K562 (cell line): ENCODE results near the gene MOSPD3. TPM values are rescaled to one million over a fixed set of nuclear protein-coding genes. Genes with fewer than 3 reads are reported as not detected.

Experiments used
- CBFB ChIP-seq: sonication (generic); formaldehyde crosslinking; IDR thresholded peaks from 2 replicates; pipeline ENCODE4 v1.4.0; 2020; ENCODE audit warnings: mild to moderate bottlenecking, missing genetic modification reagents
- CREM ChIP-seq: IDR thresholded peaks from 2 replicates; pipeline ENCODE4 v1.6.1; 2014; ENCODE audit warnings: antibody characterized with exemption, low read depth
- EGR1 ChIP-seq: fragments of 450-650 bp; conservative IDR thresholded peaks from 2 replicates; pipeline ENCODE4 v1.6.1; 2017; ENCODE audit warnings: mild to moderate bottlenecking
- ETV1 ChIP-seq: fragments of 450-650 bp; conservative IDR thresholded peaks from 2 replicates; pipeline ENCODE4 v1.6.1; 2016; ENCODE audit warnings: missing genetic modification characterization, control low read depth, low read depth, missing compliant biosample characterization
- NFRKB ChIP-seq: fragments of 450-650 bp; IDR thresholded peaks from 2 replicates; pipeline ENCODE4 v1.6.1; 2016; ENCODE audit warnings: low read depth
- NR1H2 ChIP-seq: sonication (generic); formaldehyde crosslinking; IDR thresholded peaks from 2 replicates; pipeline ENCODE4 v1.4.0; 2020; ENCODE audit warnings: mild to moderate bottlenecking, missing genetic modification reagents
- RBFOX2 ChIP-seq: fragments of 200-400 bp; formaldehyde crosslinking; IDR thresholded peaks from 2 replicates; pipeline ENCODE4 v1.6.1; 2017; ENCODE audit warnings: low read depth, mild to moderate bottlenecking, low read length, moderate library complexity
- RBM39 ChIP-seq: fragments of 200-400 bp; formaldehyde crosslinking; optimal IDR thresholded peaks from 2 replicates; pipeline ENCODE3; 2018; ENCODE audit warnings: low read depth, low read length
- REST ChIP-seq, 2 experiments: fragments of 450-650 bp; formaldehyde crosslinking in 1 of 2; IDR thresholded peaks; 2 replicates each; pipeline versions ENCODE4 v1.4.0 to v1.6.1; 2014 to 2020; ENCODE audit warnings: mild to moderate bottlenecking in 2 of 2, borderline replicate concordance in 1 of 2, low read depth in 1 of 2
- SPI1 ChIP-seq: IDR thresholded peaks from 2 replicates; pipeline ENCODE4 v1.6.1; 2011; ENCODE audit warnings: low read depth, low read length, control low read depth, borderline replicate concordance
- TCF3 ChIP-seq: sonication (generic); formaldehyde crosslinking; IDR thresholded peaks from 2 replicates; pipeline ENCODE4 v1.4.0; 2020; ENCODE audit warnings: mild to moderate bottlenecking, missing genetic modification reagents
- TOE1 ChIP-seq, 2 experiments: fragments of 450-650 bp in 1 of 2; sonication (generic) in 1 of 2; formaldehyde crosslinking in 1 of 2; IDR thresholded peaks; 2 replicates each; pipeline versions ENCODE4 v1.7.1 to v1.8.0; 2016 to 2022; ENCODE audit warnings: borderline replicate concordance in 2 of 2, mild to moderate bottlenecking in 2 of 2, antibody characterized with exemption in 1 of 2, inconsistent platforms in 1 of 2, low read depth in 1 of 2, missing genetic modification reagents in 1 of 2, moderate library complexity in 1 of 2
- ZFX ChIP-seq: sonication (generic); formaldehyde crosslinking; IDR thresholded peaks from 2 replicates; pipeline ENCODE4 v1.8.0; 2022; ENCODE audit warnings: mild to moderate bottlenecking, missing genetic modification reagents, moderate library complexity
- ZNF511 ChIP-seq: sonication (generic); formaldehyde crosslinking; IDR thresholded peaks from 2 replicates; pipeline ENCODE4 v1.8.0; 2022; ENCODE audit warnings: mild to moderate bottlenecking, missing genetic modification reagents
- ZNF584 ChIP-seq: fragments of 200-800 bp; sonication (Bioruptor generic); IDR thresholded peaks from 2 replicates; pipeline ENCODE4 v1.6.1; 2016; ENCODE audit warnings: low read depth, mild to moderate bottlenecking, missing genetic modification characterization, missing compliant biosample characterization
- polyA plus RNA-seq, 8 experiments: library from polyadenylated mRNA; depleted of rRNA in 4 of 8; stranded (reverse) in 5 of 8; unstranded in 3 of 8; fragments of >200 nt; fragmentation: Nextera tagmentation in 2 of 8; fragmentation: Illumina TruSeq in 1 of 8; extraction: Ambion mirVana in 2 of 8; extraction: Trizol in 1 of 8; gene quantifications; 2 replicates each; pipeline versions ENCODE4 v1.2.1 to v1.2.3, GENCODE V29; 2011 to 2014; ENCODE audit warnings: inconsistent platforms in 1 of 8, missing spikeins in 1 of 8
- total RNA-seq, 7 experiments: library from RNA; depleted of rRNA in 6 of 7; stranded (reverse); fragments of >200 nt in 6 of 7; fragmentation: Illumina TruSeq in 2 of 7; extraction: Trizol in 2 of 7; gene quantifications; 2 replicates each; pipeline versions ENCODE4 v1.2.1 to v1.2.3, GENCODE V29; 2011 to 2021; ENCODE audit warnings: low replicate concordance in 1 of 7
- TF ChIP-seq, protein P1 (sequence below): fragments of 250-450 bp; sonication (Bioruptor Pico); IDR thresholded peaks from 2 replicates; pipeline ENCODE4 v1.8.0; 2021; ENCODE audit warnings: borderline replicate concordance, mild to moderate bottlenecking, moderate library complexity; ENCODE audit not compliant: poor library complexity, severe bottlenecking

Gene MOSPD3
- total and polyA plus RNA-seq, 9 of the 15 experiments (the other 6 are each of a cell fraction or from before 2014, with no cell fraction given) = 1.4 to 32.1 (median 7.3) TPM

DNA sequence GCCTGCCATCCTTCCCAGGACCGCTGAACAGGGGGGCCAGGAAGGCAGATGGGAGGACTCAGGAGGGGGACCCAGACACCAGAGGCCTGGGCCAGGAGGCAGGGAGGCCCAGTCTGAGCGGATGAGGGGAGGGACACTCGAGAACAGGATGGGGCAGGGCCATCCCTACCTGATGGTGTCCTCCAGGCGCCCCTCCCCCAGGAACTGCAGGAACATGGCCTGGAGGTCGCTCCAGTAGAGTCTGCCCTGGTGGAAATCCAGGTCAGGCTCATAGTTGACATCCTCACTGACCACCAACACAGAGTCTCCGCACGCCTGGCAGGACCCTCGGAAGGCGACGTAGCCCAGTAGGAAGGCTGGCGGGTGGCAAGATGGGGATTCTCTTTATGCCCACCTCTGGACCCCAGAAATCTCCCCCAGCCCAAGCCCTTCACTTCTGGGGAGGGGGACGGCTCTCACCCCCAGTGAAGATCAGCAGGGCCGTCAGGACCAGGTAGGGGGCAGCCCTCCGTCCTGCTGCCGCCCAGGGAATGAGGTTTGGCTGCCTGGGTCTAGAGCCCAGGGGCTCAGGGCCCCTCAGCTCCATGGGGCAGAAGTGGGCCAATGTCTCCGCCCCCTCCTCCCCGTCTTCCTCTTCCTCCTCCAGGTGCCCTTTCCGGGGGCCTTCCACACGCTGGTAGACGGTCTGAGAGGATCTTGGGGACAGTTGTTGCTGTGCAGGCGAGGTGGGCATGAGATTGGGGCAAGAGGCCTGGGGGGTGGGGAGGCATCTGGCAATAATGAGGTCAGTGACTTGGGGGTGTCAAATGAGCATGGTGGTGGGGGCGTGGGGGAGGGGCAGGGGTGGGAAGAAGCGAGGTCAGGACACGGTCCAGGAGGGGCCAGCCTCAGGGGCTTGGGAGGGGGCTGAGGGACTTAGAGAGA is 28.4 kb downstream of the MOSPD3 start (continued):
- no peak for TF ChIP-seq REST (IDR thresholded peaks at IDR 0.05; ENCODE audit: borderline replicate concordance)
- TF ChIP-seq REST (CRISPR knock-in tag; IDR thresholded peaks at IDR 0.05; ENCODE audit: low read depth) = 0 out of 2 replicates have a peak, but pooled peaks have one; percentile 69
- 0 out of 2 replicates have a peak, but pooled peaks have one; percentile 35 for TF ChIP-seq ETV1
- peak; percentile 79 for TF ChIP-seq RBFOX2
- TF ChIP-seq, protein P1, sequence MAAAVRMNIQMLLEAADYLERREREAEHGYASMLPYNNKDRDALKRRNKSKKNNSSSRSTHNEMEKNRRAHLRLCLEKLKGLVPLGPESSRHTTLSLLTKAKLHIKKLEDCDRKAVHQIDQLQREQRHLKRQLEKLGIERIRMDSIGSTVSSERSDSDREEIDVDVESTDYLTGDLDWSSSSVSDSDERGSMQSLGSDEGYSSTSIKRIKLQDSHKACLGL = no peak
- TF ChIP-seq CBFB = peak; percentile 47; the same call in 1 of the 2 replicates
- TF ChIP-seq EGR1 = peak; percentile 26; the same call in 1 of the 2 replicates
- peak; percentile 5; the same call in 1 of the 2 replicates for TF ChIP-seq TCF3 (CRISPR knock-in tag)
- TF ChIP-seq NFRKB = peak; percentile 85
- 0 out of 2 replicates have a peak, but pooled peaks have one; percentile 1 for TF ChIP-seq CREM
- peak; percentile 86; the same call in 1 of the 2 replicates for TF ChIP-seq NR1H2 (CRISPR knock-in tag)
- 0 out of 2 replicates have a peak, but pooled peaks have one; percentile 3 for TF ChIP-seq ZNF584
- TF ChIP-seq ZFX (CRISPR knock-in tag) = peak; percentile 62
- 0 out of 2 replicates have a peak, but pooled peaks have one; percentile 12 for TF ChIP-seq ZNF511 (CRISPR knock-in tag)
- peak; percentile 79 for TF ChIP-seq RBM39
- 0 out of 2 replicates have a peak, but pooled peaks have one; percentile 7 for TF ChIP-seq TOE1 (IDR thresholded peaks at IDR 0.05; ENCODE audit: borderline replicate concordance)
- TF ChIP-seq TOE1 (CRISPR knock-in tag; IDR thresholded peaks at IDR 0.05; ENCODE audit: borderline replicate concordance, low read depth) = 0 out of 2 replicates have a peak, but pooled peaks have one; percentile 62
- TF ChIP-seq SPI1 = peak; percentile 44; the same call in 1 of the 2 replicates
